ENCODE measurements around the gene HK1. TPM values are rescaled to one million over a fixed set of nuclear protein-coding genes. Genes with fewer than 3 reads are reported as not detected.

HK1 gene
- total RNA-seq, 1 experiment from 2014 or later: 98.8 TPM

GRCh38 chr10:69383558-69383957 is 105.3 kb downstream of the HK1 start:
- peak overlapping the region in 1 of 3 experiments; percentile 75; a peak in 1 of 7 replicates for H3K27ac Mint-ChIP-seq
- H2BK5ac ChIP-seq (ENCODE audit: insufficient read length, low read length): no peak overlapping the region
- H3K36me3 Mint-ChIP-seq (ENCODE audit: insufficient read depth in 1 of 3, low read depth in 3 of 3): peaks cover 67 to 82% (median 76%) of the 10 kb centered on the region in 3 experiments; a peak in 6 of 7 replicates
- H2AFZ ChIP-seq (ENCODE audit: low read length): no peak overlapping the region
- no peak overlapping the region for H3K18ac ChIP-seq (ENCODE audit: insufficient read length, low read depth, low read length)
- H4K8ac ChIP-seq (replicated peaks; ENCODE audit: insufficient read length, low read depth, low read length): no peak overlapping the region
- H2AK5ac ChIP-seq (ENCODE audit: insufficient read length, low read length): no peak overlapping the region
- no peaks in the 10 kb centered on the region for H3K23me2 ChIP-seq (ENCODE audit: insufficient read length, low read depth, low read length, poor library complexity, severe bottlenecking)
- H2BK15ac ChIP-seq (ENCODE audit: low read depth, low read length): no peak overlapping the region
- H3K79me2 ChIP-seq (ENCODE audit: insufficient read depth, low read length): no peaks in the 10 kb centered on the region
- no peaks in the 10 kb centered on the region for H3K79me1 ChIP-seq (ENCODE audit: insufficient read depth, low read depth, low read length, poor library complexity, severe bottlenecking)
- no peaks in the 10 kb centered on the region for H3K9me3 Mint-ChIP-seq
- H3K56ac ChIP-seq (ENCODE audit: insufficient read length, low read depth, low read length): no peak overlapping the region
- no peak overlapping the region for H3K4ac ChIP-seq (ENCODE audit: low read depth, low read length)
- no peaks in the 10 kb centered on the region for H3K27me3 Mint-ChIP-seq (ENCODE audit: low read depth)
- no peak overlapping the region for H3K4me2 ChIP-seq (ENCODE audit: insufficient read depth, insufficient read length, low read length)
- no peak overlapping the region for H2BK120ac ChIP-seq (ENCODE audit: low read depth, low read length, poor library complexity, severe bottlenecking)
- H4K5ac ChIP-seq (ENCODE audit: insufficient read length, low read depth, low read length): no peak overlapping the region
- WGBS (ENCODE audit: extremely low coverage, insufficient read length, low lambda C conversion rate): no CpG with 5 or more reads among the region's 3 CpGs
- H3K4me3 Mint-ChIP-seq: no peak overlapping the region
- H3K23ac ChIP-seq (ENCODE audit: insufficient read length, low read depth, low read length): no peak overlapping the region
- H2BK12ac ChIP-seq (ENCODE audit: insufficient read length, low read depth, low read length): no peak overlapping the region
- no peak overlapping the region for H3K9ac ChIP-seq (ENCODE audit: extremely low read depth, insufficient read length, low read length)
- no peak overlapping the region for H3K14ac ChIP-seq (ENCODE audit: insufficient read depth, low read length)
- H3K4me1 Mint-ChIP-seq: 0 out of 4 replicates have a peak, but pooled peaks cover 0 to under 1% of the 10 kb centered on the region in 2 experiments
- TF ChIP-seq CTCF (conservative IDR thresholded peaks at IDR 0.05): 0 out of 3 replicates have a peak, but pooled peaks have one; percentile 11
- no peaks in the 10 kb centered on the region for H4K20me1 ChIP-seq (ENCODE audit: control insufficient read depth, insufficient read depth, insufficient read length)
- no peak overlapping the region for H2BK20ac ChIP-seq (ENCODE audit: low read depth, low read length, poor library complexity, severe bottlenecking)
- no peak overlapping the region for H4K91ac ChIP-seq (ENCODE audit: insufficient read length, low read depth, low read length)
- no peak overlapping the region for H3K27ac ChIP-seq (ENCODE audit: insufficient read length, low read depth, low read length)
- DNase-seq: no peak
- no peaks in the 10 kb centered on the region for H3K4me1 ChIP-seq (ENCODE audit: insufficient read depth, low read length)
- H3T11ph ChIP-seq (ENCODE audit: low read length): no peak overlapping the region
- no peaks in the 10 kb centered on the region for H3K9me3 ChIP-seq (ENCODE audit: control insufficient read depth, low read depth, low read length)
- no peaks in the 10 kb centered on the region for H3K27me3 ChIP-seq (ENCODE audit: insufficient read depth, low read length)

All from H9 (cell line).